ENCODE results near the gene APBA2. TPM values are rescaled to one million over a fixed set of nuclear protein-coding genes. Genes with fewer than 3 reads are reported as not detected.

APBA2 gene
- total RNA-seq, 1 experiment from 2014 or later, result 27.6 TPM

DNA sequence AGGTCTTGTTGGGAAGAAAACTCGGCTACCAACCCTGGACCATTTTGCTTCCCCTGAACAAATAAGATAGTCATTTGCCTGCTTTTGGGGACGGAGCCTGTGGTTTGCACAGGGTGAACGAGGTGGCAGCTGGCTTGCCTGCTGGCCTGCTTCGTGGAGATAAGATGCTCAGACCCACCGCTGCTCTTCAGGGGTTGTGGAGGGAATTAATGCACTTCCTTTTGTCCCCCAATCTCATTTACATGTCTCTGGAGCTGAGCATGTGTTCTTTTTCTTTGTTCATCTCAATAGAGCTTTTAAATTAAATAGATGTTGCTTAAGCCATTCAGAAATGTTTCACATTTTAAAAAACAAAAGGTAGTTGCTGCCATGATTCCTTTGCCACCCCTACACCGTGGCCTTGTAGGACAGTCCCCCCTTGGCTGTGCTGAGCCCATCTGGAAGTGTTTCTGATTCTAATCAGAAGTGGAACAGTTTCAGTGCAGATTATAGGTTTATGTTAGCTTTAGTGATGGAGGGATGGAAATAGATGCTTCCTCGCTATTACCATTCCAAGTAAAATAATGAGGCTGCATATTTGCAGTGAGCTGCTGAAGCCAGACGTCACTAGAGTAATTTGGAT lies 25.6 kb downstream of the APBA2 start:
- in situ Hi-C loops (cut with HindIII; ENCODE audit: low sequenced_read_pairs), result no loop called here
- DNase-seq (ENCODE audit: low spot score), result no peak

DNA sequence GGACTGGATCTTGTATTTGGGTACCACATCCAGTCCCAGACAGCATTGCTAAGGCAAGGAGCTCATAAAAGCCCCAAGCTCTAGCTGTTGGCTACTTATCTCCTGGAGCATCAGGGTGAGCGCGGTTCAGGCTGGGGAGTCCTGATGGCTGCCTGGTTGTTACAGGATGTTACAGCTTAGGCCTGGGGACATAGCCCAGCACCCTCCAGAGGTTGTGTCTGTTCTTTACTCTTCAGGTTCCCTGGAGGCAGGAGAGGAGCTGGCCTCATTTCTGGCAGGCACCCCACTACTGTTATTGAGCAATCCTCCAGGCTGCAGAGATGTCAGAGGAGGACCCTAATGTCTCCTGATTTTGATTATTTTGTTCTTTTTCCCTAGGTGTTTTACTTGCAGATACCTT lies 26.6 kb downstream of the APBA2 start:
- in situ Hi-C loops (cut with HindIII; ENCODE audit: low sequenced_read_pairs), result no loop called here
- no peak for DNase-seq (ENCODE audit: low spot score)

- in situ Hi-C loops (cut with HindIII; ENCODE audit: low sequenced_read_pairs), result no loop called here
- no peak for DNase-seq (ENCODE audit: low spot score)
Observed at GRCh38 chr15:28913171-28913765, 27.5 kb downstream of the APBA2 start.

GRCh38 chr15:28914046-28914445 lies 28.3 kb downstream of the APBA2 start:
- no peak for DNase-seq (ENCODE audit: low spot score)
- in situ Hi-C loops (cut with HindIII; ENCODE audit: low sequenced_read_pairs), result no loop called here

DNA sequence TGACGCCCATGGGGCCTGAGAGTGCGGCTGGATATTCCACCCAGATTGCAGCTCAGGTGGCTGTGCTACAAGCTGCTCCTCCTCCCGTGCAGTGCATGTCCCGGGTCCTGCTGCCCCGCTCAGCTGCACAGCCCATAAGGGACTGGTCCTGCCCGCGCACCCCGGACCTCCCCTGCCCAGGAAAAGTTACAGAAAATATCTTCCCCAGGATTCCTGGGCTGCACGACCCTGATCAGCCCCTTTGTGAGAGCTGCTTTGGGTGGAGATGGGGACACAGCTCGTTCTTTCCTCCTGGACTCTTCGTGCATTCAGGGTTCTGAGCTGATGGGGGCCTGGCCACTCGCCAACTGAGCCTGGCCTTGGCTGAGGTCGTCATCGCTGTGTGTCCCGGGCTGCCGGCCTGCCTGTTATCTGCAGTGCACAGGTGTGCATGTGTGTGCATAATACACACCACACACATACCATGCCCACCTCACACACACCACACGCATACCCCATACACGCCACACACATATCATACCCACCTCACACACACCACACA lies 28.8 kb downstream of the APBA2 start:
- in situ Hi-C loops (cut with HindIII; ENCODE audit: low sequenced_read_pairs), result no loop called here
- DNase-seq (ENCODE audit: low spot score), result peak; percentile 71

DNA sequence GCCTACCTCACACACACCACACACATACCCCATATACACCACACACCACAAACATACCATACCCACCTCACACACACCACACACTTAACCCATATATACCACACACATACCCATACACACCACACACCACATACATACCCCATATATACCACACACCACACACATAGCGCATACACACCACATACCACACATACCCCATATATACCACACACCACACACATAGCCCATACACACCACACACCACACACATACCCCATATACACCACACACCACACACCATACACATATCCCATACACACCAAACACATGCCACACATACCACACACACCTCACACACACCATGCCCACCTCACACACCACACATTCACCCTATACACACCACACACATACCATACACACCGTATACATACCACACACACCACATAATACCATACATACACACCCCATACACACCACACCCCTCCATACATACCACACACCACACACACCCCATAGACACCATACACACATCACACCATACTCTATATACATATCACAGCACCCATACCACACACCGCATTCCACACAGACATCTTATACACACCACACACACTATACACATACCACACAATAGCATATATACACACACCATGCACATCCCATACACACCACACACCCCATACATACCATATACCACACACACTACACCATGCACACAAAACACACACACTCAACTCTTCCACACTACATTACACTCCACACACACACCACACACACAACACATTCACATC lies 29.5 kb downstream of the APBA2 start:
- in situ Hi-C loops (cut with HindIII; ENCODE audit: low sequenced_read_pairs), result no loop called here
- DNase-seq (ENCODE audit: low spot score), result no peak

DNA sequence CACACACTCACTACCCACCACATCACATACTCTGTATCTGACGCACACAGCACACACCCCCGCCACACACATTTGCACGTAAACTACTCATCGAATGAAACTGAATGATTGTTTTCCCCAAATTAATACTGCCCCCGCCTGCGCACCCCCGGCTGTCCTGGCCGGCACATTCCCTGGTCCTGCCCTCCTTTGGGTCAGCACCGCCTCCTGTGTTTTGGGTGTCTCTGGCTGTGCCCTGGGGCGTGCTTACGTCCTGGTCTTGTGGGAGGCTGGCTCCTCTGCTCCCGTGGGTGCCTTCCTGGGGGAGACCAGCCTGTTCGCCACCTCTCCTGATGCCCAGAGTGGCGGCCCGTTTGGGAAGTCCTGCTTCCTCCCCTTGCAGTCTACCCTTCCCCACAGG lies 30.2 kb downstream of the APBA2 start:
- in situ Hi-C loops (cut with HindIII; ENCODE audit: low sequenced_read_pairs), result no loop called here
- no peak for DNase-seq (ENCODE audit: low spot score)

GRCh38 chr15:28917791-28918140 lies 32.0 kb downstream of the APBA2 start:
- in situ Hi-C loops (cut with HindIII; ENCODE audit: low sequenced_read_pairs), result no loop called here
- no peak for DNase-seq (ENCODE audit: low spot score)

GRCh38 chr15:28918141-28918983 lies 32.6 kb downstream of the APBA2 start:
- in situ Hi-C loops (cut with HindIII; ENCODE audit: low sequenced_read_pairs), result no loop called here
- peak; percentile 83 for DNase-seq (ENCODE audit: low spot score)

DNA sequence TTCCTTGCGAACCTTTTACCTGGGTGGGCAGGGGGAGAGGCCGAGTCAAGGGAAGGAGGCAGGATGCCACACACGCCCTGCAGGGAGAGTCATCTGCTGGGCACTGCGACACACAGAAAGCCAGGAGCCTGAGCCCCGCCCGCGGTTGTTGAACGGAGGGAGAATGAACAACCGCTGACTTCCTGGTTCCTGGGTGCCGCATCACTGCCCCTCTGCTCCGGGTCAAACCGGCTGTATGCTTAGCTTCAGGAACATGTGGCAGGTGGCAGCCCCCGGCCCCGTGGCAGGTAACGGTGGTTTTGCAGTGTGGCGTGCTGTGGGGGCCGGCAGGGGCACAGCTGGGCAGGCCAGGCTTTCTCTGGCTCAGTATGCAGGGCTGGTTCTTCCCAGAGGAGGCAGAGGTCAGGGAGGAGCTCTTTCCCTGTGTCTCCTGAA lies 33.4 kb downstream of the APBA2 start:
- in situ Hi-C loops (cut with HindIII; ENCODE audit: low sequenced_read_pairs), result no loop called here
- no peak for DNase-seq (ENCODE audit: low spot score)

GRCh38 chr15:28919679-28920655 lies 34.2 kb downstream of the APBA2 start:
- in situ Hi-C loops (cut with HindIII; ENCODE audit: low sequenced_read_pairs), result no loop called here

GRCh38 chr15:28920781-28921331 lies 35.1 kb downstream of the APBA2 start:
- peak; percentile 63 for DNase-seq (ENCODE audit: low spot score)
- in situ Hi-C loops (cut with HindIII; ENCODE audit: low sequenced_read_pairs), result no loop called here

More at GRCh38 chr15:28919679-28920655, 34.2 kb downstream of the APBA2 start:
- no peak for DNase-seq (ENCODE audit: low spot score)

- in situ Hi-C loops (cut with HindIII; ENCODE audit: low sequenced_read_pairs), result no loop called here
- no peak for DNase-seq (ENCODE audit: low spot score)
Observed at GRCh38 chr15:28921336-28921735, 35.6 kb downstream of the APBA2 start.

DNA sequence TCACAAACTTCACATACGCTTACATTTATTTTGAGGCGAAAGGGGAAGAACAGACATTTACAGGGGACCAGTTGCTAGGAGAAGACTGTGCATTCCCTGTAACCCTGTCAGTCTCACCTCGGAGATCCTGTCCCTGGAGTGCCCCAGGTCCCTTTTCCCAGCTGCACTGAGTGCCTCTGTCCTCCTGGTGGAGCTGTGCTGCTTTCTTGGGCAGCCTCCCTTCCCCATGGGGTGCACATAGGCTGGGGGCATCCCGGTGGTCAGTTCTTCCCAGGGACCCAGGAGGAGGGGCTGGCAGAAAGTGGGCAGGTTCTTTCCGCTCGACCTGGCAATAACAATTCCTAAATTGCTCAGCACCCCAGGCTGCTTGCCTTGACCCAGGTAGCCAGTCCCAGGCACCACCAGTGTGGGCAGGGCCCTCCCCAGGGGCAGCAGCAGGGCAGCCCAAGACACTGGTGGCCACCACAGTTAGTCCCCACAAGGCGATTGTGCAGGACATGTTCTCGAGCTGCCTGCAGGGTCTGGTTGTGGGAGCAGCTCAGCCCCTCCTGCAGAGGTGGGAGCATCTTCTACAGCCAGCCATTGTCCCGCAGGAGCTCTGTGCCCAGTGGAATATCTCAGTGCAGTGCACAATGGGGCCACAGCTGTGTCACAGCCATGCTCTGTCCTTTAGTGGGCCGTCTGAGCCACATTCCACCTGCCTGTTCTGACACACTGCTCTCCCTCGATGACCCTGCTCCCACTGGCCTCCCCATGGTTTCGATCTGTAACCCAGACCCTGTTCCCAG lies 36.3 kb downstream of the APBA2 start:
- in situ Hi-C loops (cut with HindIII; ENCODE audit: low sequenced_read_pairs), result no loop called here
- no peak for DNase-seq (ENCODE audit: low spot score)

DNA sequence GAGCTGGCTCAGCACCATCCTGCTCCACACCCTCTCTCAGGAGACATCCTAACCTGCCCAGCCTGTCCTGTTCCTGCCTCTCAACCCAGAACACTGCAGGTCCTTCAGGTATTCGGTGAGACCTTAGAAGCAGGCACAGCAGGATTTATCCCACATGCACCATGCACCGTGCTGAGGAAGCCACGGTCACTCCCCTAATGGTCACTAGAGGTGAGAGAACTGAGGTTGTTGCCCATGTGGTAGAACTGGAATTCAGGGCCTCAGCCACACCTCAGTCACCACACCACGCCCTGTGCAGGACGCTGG lies 36.9 kb downstream of the APBA2 start:
- in situ Hi-C loops (cut with HindIII; ENCODE audit: low sequenced_read_pairs), result no loop called here

DNA sequence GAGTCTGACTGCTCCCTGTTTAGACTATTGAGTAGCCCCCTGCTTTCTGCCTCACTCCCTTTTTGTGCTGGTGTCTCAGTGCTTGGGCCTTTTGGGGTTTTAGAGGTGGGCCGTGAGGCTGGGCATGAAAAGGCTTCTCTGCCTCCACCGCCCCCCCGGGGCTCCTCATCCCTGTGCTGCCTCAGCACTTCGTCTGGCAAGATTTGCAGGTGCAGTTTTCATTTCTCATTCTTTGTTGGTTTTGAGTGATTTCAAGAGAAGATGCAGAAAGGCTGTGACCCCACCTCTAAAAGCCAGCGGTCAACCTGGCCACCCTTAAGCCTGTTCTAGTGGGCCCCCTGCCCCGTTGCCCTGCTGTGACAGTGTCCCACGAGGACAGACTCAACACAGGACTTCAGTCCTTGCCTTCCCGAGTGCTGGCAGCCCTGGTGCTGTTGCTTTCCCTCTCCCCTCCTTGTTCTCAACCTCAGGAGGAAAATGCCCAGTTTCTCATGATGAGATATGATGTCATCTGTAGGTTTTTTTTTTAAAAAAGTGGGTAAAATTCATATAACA lies 38.0 kb downstream of the APBA2 start:
- in situ Hi-C loops (cut with HindIII; ENCODE audit: low sequenced_read_pairs), result no loop called here
- DNase-seq (ENCODE audit: low spot score), result no peak

More for the DNA sequence above, 36.9 kb downstream of the APBA2 start:
- no peak for DNase-seq (ENCODE audit: low spot score)

GRCh38 chr15:28927043-28927442 lies 41.3 kb downstream of the APBA2 start:
- no peak for DNase-seq (ENCODE audit: low spot score)
- in situ Hi-C loops (cut with HindIII; ENCODE audit: low sequenced_read_pairs), result no loop called here
